Keratinocyte (primary cell): Measurements from ENCODE around the gene IQCK. TPM values are rescaled to one million over a fixed set of nuclear protein-coding genes. Genes with fewer than 3 reads are reported as not detected.

Source experiments
- DNase-seq: peaks from one replicate; pipeline ENCODE4 v3.0.0-alpha.2; 2011; ENCODE audit warnings: low read depth, missing footprints, low spot score
- FAIRE-seq: peaks from 2 replicates; lab custom pipeline; 2011; peaks lifted over from hg19 to GRCh38; lab: Jason Lieb, UNC
- H2AFZ ChIP-seq: 2 replicates; pipeline ENCODE4 v1.6.0; 2012; ENCODE audit warnings: low read length, control low read depth, inconsistent platforms; ENCODE audit not compliant: control insufficient read depth
- H3K27ac ChIP-seq: 2 replicates; pipeline ENCODE4 v1.5.1; 2011; ENCODE audit warnings: low read length; ENCODE audit not compliant: control insufficient read depth, insufficient read depth
- H3K27me3 ChIP-seq: 3 replicates; pipeline ENCODE4 v1.6.0; 2011; ENCODE audit warnings: low read length; ENCODE audit not compliant: control insufficient read depth, insufficient read depth; ENCODE audit errors: extremely low read depth
- H3K36me3 ChIP-seq, 2 experiments: 2 replicates in 1 of 2; 3 replicates in 1 of 2; pipeline ENCODE4 v1.5.1; 2011; ENCODE audit warnings: low read length in 2 of 2, mild to moderate bottlenecking in 1 of 2; ENCODE audit not compliant: control insufficient read depth in 2 of 2, insufficient read depth in 2 of 2; ENCODE audit errors: extremely low read depth in 1 of 2
- H3K4me1 ChIP-seq: 3 replicates; pipeline ENCODE4 v1.5.1; 2011; ENCODE audit warnings: low read length; ENCODE audit not compliant: control insufficient read depth, insufficient read depth; ENCODE audit errors: extremely low read depth
- H3K4me2 ChIP-seq: 3 replicates; pipeline ENCODE4 v1.6.0; 2011; ENCODE audit warnings: low read depth, low read length; ENCODE audit not compliant: control insufficient read depth, insufficient read depth; ENCODE audit errors: extremely low read depth
- H3K4me3 ChIP-seq, 3 experiments: fragments of 200-600 bp in 1 of 3; sonication (generic) in 1 of 3; 2 replicates in 2 of 3; 3 replicates in 1 of 3; pipeline ENCODE4 v1.5.1; 2011 to 2016; ENCODE audit warnings: low read length in 3 of 3, mild to moderate bottlenecking in 3 of 3, control low read depth in 2 of 3, inconsistent platforms in 1 of 3, low read depth in 1 of 3, mixed read lengths in 1 of 3, mixed run types in 1 of 3, moderate library complexity in 1 of 3; ENCODE audit not compliant: control insufficient read depth in 2 of 3, insufficient read depth in 2 of 3; ENCODE audit errors: extremely low read depth in 1 of 3
- H3K79me2 ChIP-seq: 2 replicates; pipeline ENCODE4 v1.6.0; 2012; ENCODE audit warnings: low read length; ENCODE audit not compliant: control insufficient read depth, insufficient read depth
- H3K9ac ChIP-seq: 3 replicates; pipeline ENCODE4 v1.6.0; 2011; ENCODE audit warnings: low read length; ENCODE audit not compliant: control insufficient read depth, insufficient read depth; ENCODE audit errors: extremely low read depth
- H3K9me1 ChIP-seq: 3 replicates; pipeline ENCODE4 v1.6.0; 2011; ENCODE audit warnings: low read length; ENCODE audit not compliant: control insufficient read depth, insufficient read depth; ENCODE audit errors: extremely low read depth
- H3K9me3 ChIP-seq: 2 replicates; pipeline ENCODE4 v1.5.1; 2012; ENCODE audit warnings: low read depth, low read length; ENCODE audit not compliant: control insufficient read depth
- H4K20me1 ChIP-seq: 3 replicates; pipeline ENCODE4 v1.6.0; 2011; ENCODE audit warnings: low read length; ENCODE audit not compliant: control insufficient read depth, insufficient read depth; ENCODE audit errors: extremely low read depth
- EZH2 ChIP-seq: IDR thresholded peaks from one replicate; pipeline ENCODE4 v1.6.1; 2012; ENCODE audit warnings: inconsistent platforms, mild to moderate bottlenecking, low read length, moderate library complexity
- dilution Hi-C: fragments of 300-500 bp; cut with MboI; formaldehyde crosslinking; loops from one replicate; pipeline ENCODE4 v1.7.0; 2020; ENCODE audit warnings: low sequenced_read_pairs; ENCODE audit not compliant: extremely low pct_ligation_motif_present
- polyA plus RNA-seq, 5 experiments: library from polyadenylated mRNA; depleted of rRNA in 3 of 5; stranded (reverse) in 3 of 5; stranded (forward) in 1 of 5; unstranded in 1 of 5; fragments of >200 nt; gene quantifications; 1 replicate in 1 of 5; 2 replicates in 3 of 5; 3 replicates in 1 of 5; pipeline versions ENCODE4 v1.2.1 to v1.2.3, GENCODE V29; 2011 to 2012; ENCODE audit warnings: missing spikeins in 2 of 5, low read depth in 1 of 5, low replicate concordance in 1 of 5
- TF ChIP-seq, protein P1 (sequence below), 3 experiments: IDR thresholded peaks in 1 of 3; conservative IDR thresholded peaks in 1 of 3; optimal IDR thresholded peaks in 1 of 3; 2 replicates in 2 of 3; 3 replicates in 1 of 3; pipeline versions ENCODE3 to v1.5.1; 2011; ENCODE audit warnings: low read length in 3 of 3, mild to moderate bottlenecking in 3 of 3, moderate library complexity in 2 of 3, control low read depth in 1 of 3, inconsistent platforms in 1 of 3; ENCODE audit not compliant: insufficient read depth in 2 of 3; ENCODE audit errors: extremely low read depth in 1 of 3

Gene IQCK
- polyA plus RNA-seq, 1 donor (not counting 4 experiments of a cell fraction or from before 2014, with no cell fraction given): 9.7 TPM

DNA sequence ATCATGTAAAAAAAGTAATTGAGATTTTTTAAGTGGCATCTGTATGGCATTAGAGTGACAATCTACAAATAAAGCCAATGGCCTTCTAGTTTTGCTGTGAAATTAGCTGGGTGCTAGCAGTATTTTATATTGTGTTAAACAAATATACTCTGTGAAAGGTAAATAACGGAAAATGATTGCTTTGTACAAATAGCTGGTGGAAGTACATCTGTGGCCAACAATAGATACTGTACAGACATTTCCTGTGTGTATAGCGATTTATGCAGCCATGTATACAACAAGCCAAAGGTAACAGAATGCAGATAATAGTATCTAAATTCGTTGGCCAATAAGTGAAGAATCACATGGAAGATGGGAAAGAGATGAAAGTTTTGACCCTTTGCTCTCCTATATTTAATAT, 26.6 kb downstream of the IQCK start:
- Histone ChIP-seq H3K4me2 (no peak overlapping the region), H3K36me3 (no peaks in the 10 kb centered on the region), H4K20me1 (no peaks in the 10 kb centered on the region), H3K4me3 (no peak overlapping the region), H3K9ac (no peak overlapping the region), H3K4me1 (no peaks in the 10 kb centered on the region), H2AFZ (no peak overlapping the region), H3K9me3 (no peaks in the 10 kb centered on the region), H3K27ac (no peak overlapping the region), H3K9me1 (no peaks in the 10 kb centered on the region), H3K27me3 (no peaks in the 10 kb centered on the region), H3K79me2 (no peaks in the 10 kb centered on the region)
- DNase-seq: no peak
- TF ChIP-seq, protein P1, sequence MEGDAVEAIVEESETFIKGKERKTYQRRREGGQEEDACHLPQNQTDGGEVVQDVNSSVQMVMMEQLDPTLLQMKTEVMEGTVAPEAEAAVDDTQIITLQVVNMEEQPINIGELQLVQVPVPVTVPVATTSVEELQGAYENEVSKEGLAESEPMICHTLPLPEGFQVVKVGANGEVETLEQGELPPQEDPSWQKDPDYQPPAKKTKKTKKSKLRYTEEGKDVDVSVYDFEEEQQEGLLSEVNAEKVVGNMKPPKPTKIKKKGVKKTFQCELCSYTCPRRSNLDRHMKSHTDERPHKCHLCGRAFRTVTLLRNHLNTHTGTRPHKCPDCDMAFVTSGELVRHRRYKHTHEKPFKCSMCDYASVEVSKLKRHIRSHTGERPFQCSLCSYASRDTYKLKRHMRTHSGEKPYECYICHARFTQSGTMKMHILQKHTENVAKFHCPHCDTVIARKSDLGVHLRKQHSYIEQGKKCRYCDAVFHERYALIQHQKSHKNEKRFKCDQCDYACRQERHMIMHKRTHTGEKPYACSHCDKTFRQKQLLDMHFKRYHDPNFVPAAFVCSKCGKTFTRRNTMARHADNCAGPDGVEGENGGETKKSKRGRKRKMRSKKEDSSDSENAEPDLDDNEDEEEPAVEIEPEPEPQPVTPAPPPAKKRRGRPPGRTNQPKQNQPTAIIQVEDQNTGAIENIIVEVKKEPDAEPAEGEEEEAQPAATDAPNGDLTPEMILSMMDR (optimal IDR thresholded peaks at IDR 0.05 in 1 of 3, IDR thresholded peaks at IDR 0.05 in 1 of 3, conservative IDR thresholded peaks at IDR 0.05 in 1 of 3; ENCODE audit: extremely low read depth in 1 of 3, insufficient read depth in 2 of 3, low read length in 3 of 3): no peak
- no peak for TF ChIP-seq EZH2
- dilution Hi-C loops: no loop called here
- no peak for FAIRE-seq

DNA sequence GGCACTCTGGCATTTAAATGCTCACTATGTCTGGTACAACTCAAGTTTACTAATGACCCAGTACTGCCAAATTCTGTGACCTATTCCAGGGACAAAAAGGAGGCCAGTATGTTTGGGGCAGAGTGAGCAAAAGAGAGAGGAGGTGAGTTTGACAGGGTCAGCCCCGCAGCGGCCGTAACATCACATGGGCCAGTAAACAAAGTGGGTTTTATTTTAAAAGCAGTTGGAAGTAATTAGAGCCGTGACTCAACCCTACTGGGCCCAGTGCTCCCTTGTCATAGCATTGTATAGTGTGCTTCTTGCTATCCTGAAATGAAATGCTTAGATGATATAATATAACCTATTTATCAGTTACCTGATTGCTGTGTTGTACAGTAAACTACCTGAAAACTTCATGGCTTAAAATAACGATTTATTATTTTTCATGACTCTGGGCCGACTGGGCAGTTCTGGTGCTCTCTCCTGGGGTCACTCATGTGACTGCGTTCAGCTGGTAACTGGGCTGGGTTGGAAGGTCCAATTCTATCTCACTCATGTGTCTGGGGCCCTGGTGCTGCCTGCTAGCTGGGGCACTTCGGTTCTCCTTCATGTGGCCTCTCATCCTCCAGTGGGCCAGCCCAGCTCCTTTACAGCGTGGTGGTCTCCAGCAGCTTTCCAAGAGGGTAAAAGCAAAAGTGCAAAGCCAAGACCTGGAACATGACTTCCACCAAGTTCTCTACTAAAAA, 27.4 kb downstream of the IQCK start:
- Histone ChIP-seq H3K4me3 (no peak overlapping the region), H2AFZ (no peak overlapping the region), H3K9ac (no peak overlapping the region), H3K4me2 (no peak overlapping the region), H3K27me3 (no peaks in the 10 kb centered on the region), H3K36me3 (no peaks in the 10 kb centered on the region), H3K9me3 (no peaks in the 10 kb centered on the region), H3K9me1 (no peaks in the 10 kb centered on the region), H3K4me1 (no peaks in the 10 kb centered on the region), H3K79me2 (no peaks in the 10 kb centered on the region), H3K27ac (no peak overlapping the region), H4K20me1 (no peaks in the 10 kb centered on the region)
- DNase-seq (no peak), FAIRE-seq (no peak)
- TF ChIP-seq EZH2: no peak
- TF ChIP-seq, protein P1 (optimal IDR thresholded peaks at IDR 0.05 in 1 of 3, IDR thresholded peaks at IDR 0.05 in 1 of 3, conservative IDR thresholded peaks at IDR 0.05 in 1 of 3; ENCODE audit: extremely low read depth in 1 of 3, insufficient read depth in 2 of 3, low read length in 3 of 3): no peak
- dilution Hi-C loops: no loop called here
